Measurements from ENCODE around the gene ZC3H10.

Gene ZC3H10

GRCh38 chr12:56121204-56121870 is 3.3 kb downstream of the ZC3H10 start:
- in situ Hi-C loops (cut with HindIII; ENCODE audit: low pct_ligation_motif_present, low pct_unique_long_range_greater_than_20kb, low sequenced_read_pairs): no loop called here
- no peak for DNase-seq

- in situ Hi-C loops (cut with HindIII; ENCODE audit: low pct_ligation_motif_present, low pct_unique_long_range_greater_than_20kb, low sequenced_read_pairs): no loop called here
- no peak for DNase-seq
Measured at GRCh38 chr12:56122637-56123036, 4.6 kb downstream of the ZC3H10 start.

GRCh38 chr12:56124133-56124532 is 6.1 kb downstream of the ZC3H10 start:
- no peak for DNase-seq
- in situ Hi-C loops (cut with HindIII; ENCODE audit: low pct_ligation_motif_present, low pct_unique_long_range_greater_than_20kb, low sequenced_read_pairs): no loop called here

- in situ Hi-C loops (cut with HindIII; ENCODE audit: low pct_ligation_motif_present, low pct_unique_long_range_greater_than_20kb, low sequenced_read_pairs): no loop called here
- no peak for DNase-seq
Measured at GRCh38 chr12:56126732-56127239, 8.7 kb downstream of the ZC3H10 start.

GRCh38 chr12:56127485-56127887 is 9.4 kb downstream of the ZC3H10 start:
- in situ Hi-C loops (cut with HindIII; ENCODE audit: low pct_ligation_motif_present, low pct_unique_long_range_greater_than_20kb, low sequenced_read_pairs): no loop called here
- DNase-seq: no peak

- in situ Hi-C loops (cut with HindIII; ENCODE audit: low pct_ligation_motif_present, low pct_unique_long_range_greater_than_20kb, low sequenced_read_pairs): no loop called here
Measured at GRCh38 chr12:56127888-56128669, 10.0 kb downstream of the ZC3H10 start, which contains the start of gene ESYT1. TSS of gene ESYT1 (plus strand) at chr12:56128267. CDS start at chr12:56128320, 53 bp downstream.

GRCh38 chr12:56128670-56129205 is 10.7 kb downstream of the ZC3H10 start:
- peak; percentile 34 for DNase-seq
- in situ Hi-C loops (cut with HindIII; ENCODE audit: low pct_ligation_motif_present, low pct_unique_long_range_greater_than_20kb, low sequenced_read_pairs): no loop called here

More at GRCh38 chr12:56127888-56128669, 10.0 kb downstream of the ZC3H10 start, which contains the start of gene ESYT1:
- DNase-seq: peak; percentile 100

- in situ Hi-C loops (cut with HindIII; ENCODE audit: low pct_ligation_motif_present, low pct_unique_long_range_greater_than_20kb, low sequenced_read_pairs): no loop called here
Measured at GRCh38 chr12:56129206-56129941, 11.3 kb downstream of the ZC3H10 start.

GRCh38 chr12:56129942-56130495 is 12.0 kb downstream of the ZC3H10 start:
- in situ Hi-C loops (cut with HindIII; ENCODE audit: low pct_ligation_motif_present, low pct_unique_long_range_greater_than_20kb, low sequenced_read_pairs): no loop called here
- DNase-seq: no peak

More at GRCh38 chr12:56129206-56129941, 11.3 kb downstream of the ZC3H10 start:
- DNase-seq: peak; percentile 65

- in situ Hi-C loops (cut with HindIII; ENCODE audit: low pct_ligation_motif_present, low pct_unique_long_range_greater_than_20kb, low sequenced_read_pairs): no loop called here
- DNase-seq: no peak
Measured at GRCh38 chr12:56130876-56131275, 12.8 kb downstream of the ZC3H10 start.

- no peak for DNase-seq
- in situ Hi-C loops (cut with HindIII; ENCODE audit: low pct_ligation_motif_present, low pct_unique_long_range_greater_than_20kb, low sequenced_read_pairs): no loop called here
Measured at GRCh38 chr12:56134897-56135296, 16.8 kb downstream of the ZC3H10 start.

GRCh38 chr12:56137853-56138571 is 19.9 kb downstream of the ZC3H10 start:
- DNase-seq: no peak
- in situ Hi-C loops (cut with HindIII; ENCODE audit: low pct_ligation_motif_present, low pct_unique_long_range_greater_than_20kb, low sequenced_read_pairs): no loop called here

GRCh38 chr12:56141946-56142784 is 24.1 kb downstream of the ZC3H10 start:
- in situ Hi-C loops (cut with HindIII; ENCODE audit: low pct_ligation_motif_present, low pct_unique_long_range_greater_than_20kb, low sequenced_read_pairs): no loop called here

GRCh38 chr12:56143217-56143616 is 25.2 kb downstream of the ZC3H10 start:
- no peak for DNase-seq
- in situ Hi-C loops (cut with HindIII; ENCODE audit: low pct_ligation_motif_present, low pct_unique_long_range_greater_than_20kb, low sequenced_read_pairs): no loop called here

More at GRCh38 chr12:56141946-56142784, 24.1 kb downstream of the ZC3H10 start:
- no peak for DNase-seq

GRCh38 chr12:56143870-56144269 is 25.8 kb downstream of the ZC3H10 start:
- in situ Hi-C loops (cut with HindIII; ENCODE audit: low pct_ligation_motif_present, low pct_unique_long_range_greater_than_20kb, low sequenced_read_pairs): no loop called here
- no peak for DNase-seq

GRCh38 chr12:56145217-56145616 is 27.2 kb downstream of the ZC3H10 start:
- in situ Hi-C loops (cut with HindIII; ENCODE audit: low pct_ligation_motif_present, low pct_unique_long_range_greater_than_20kb, low sequenced_read_pairs): no loop called here
- no peak for DNase-seq
